Measurements from ENCODE around the gene LDB2.
"Not testable (repeated sequence)": the region's sequence is repeated elsewhere in the genome, so short reads cannot be mapped to it uniquely, and the experiment has no call there.

The LDB2 gene

GRCh38 chr4:16636912-16637630 lies 261.4 kb downstream of the LDB2 start:
- no peak for DNase-seq

- DNase-seq = no peak
These were observed 262.1 kb downstream of the LDB2 start for GRCh38 chr4:16636304-16636703.

- DNase-seq = not testable (repeated sequence)
These were observed 269.2 kb downstream of the LDB2 start for GRCh38 chr4:16629274-16629673.

GRCh38 chr4:16628835-16629234 lies 269.6 kb downstream of the LDB2 start:
- not testable (repeated sequence) for DNase-seq

GRCh38 chr4:16627999-16628398 lies 270.4 kb downstream of the LDB2 start:
- DNase-seq = no peak

- DNase-seq = no peak
These were observed 271.5 kb downstream of the LDB2 start for GRCh38 chr4:16626945-16627344.

GRCh38 chr4:16622826-16623225 lies 275.6 kb downstream of the LDB2 start:
- no peak for DNase-seq

GRCh38 chr4:16617435-16617834 lies 281.0 kb downstream of the LDB2 start:
- no peak for DNase-seq

GRCh38 chr4:16617011-16617410 lies 281.4 kb downstream of the LDB2 start:
- no peak for DNase-seq

GRCh38 chr4:16609170-16609758 lies 289.2 kb downstream of the LDB2 start:
- no peak for DNase-seq

- DNase-seq = no peak
These were observed 289.8 kb downstream of the LDB2 start for GRCh38 chr4:16608611-16609125.

- no peak for DNase-seq
These were observed 290.3 kb downstream of the LDB2 start for GRCh38 chr4:16608123-16608522.

GRCh38 chr4:16607241-16608066 lies 291.0 kb downstream of the LDB2 start:
- no peak for DNase-seq

GRCh38 chr4:16606691-16607090 lies 291.8 kb downstream of the LDB2 start:
- no peak for DNase-seq

- DNase-seq = no peak
These were observed 295.3 kb downstream of the LDB2 start for GRCh38 chr4:16603178-16603577.

- no peak for DNase-seq
These were observed 299.7 kb downstream of the LDB2 start for GRCh38 chr4:16598597-16599206.

GRCh38 chr4:16597845-16598596 lies 300.4 kb downstream of the LDB2 start:
- no peak for DNase-seq

GRCh38 chr4:16597443-16597842 lies 301.0 kb downstream of the LDB2 start:
- DNase-seq = no peak

- no peak for DNase-seq
These were observed 302.2 kb downstream of the LDB2 start for GRCh38 chr4:16596267-16596666.

- no peak for DNase-seq
These were observed 304.3 kb downstream of the LDB2 start for GRCh38 chr4:16594128-16594527.

- no peak for DNase-seq
These were observed 305.1 kb downstream of the LDB2 start for GRCh38 chr4:16593386-16593785.

GRCh38 chr4:16591272-16591826 lies 307.1 kb downstream of the LDB2 start:
- DNase-seq = no peak
